Psoas muscle (tissue), 8 donors: ENCODE results near the gene PALMD. TPM values are rescaled to one million over a fixed set of nuclear protein-coding genes. Genes with fewer than 3 reads are reported as not detected.

Experiments used
- ATAC-seq, 4 donors: fragments of 200-7000 bp; cut with Tn5 transposase; one replicate each; pipeline ENCODE4 v1.9.1; 2020; ENCODE audit warnings: moderate library complexity in 3 of 4, mild to moderate bottlenecking in 2 of 4
- DNase-seq, 2 donors: peaks; one replicate each; pipeline ENCODE4 v3.0.0-alpha.2; 2020
- H3K27ac ChIP-seq: fragments of 200-600 bp; one replicate; pipeline ENCODE4 v1.8.0; 2022
- H3K27me3 ChIP-seq, 3 donors: fragments of 200-600 bp in 1 of 3; one replicate each; pipeline versions ENCODE4 v1.6.1 to v1.8.0; 2013 to 2022; ENCODE audit warnings: low read length in 2 of 3, mild to moderate bottlenecking in 2 of 3, moderate library complexity in 1 of 3; ENCODE audit not compliant: insufficient read depth in 3 of 3
- H3K36me3 ChIP-seq, 2 donors: fragments of 200-600 bp in 1 of 2; one replicate each; pipeline versions ENCODE4 v1.6.1 to v1.8.0; 2013 to 2022; ENCODE audit warnings: low read depth in 1 of 2, mild to moderate bottlenecking in 1 of 2, moderate library complexity in 1 of 2; ENCODE audit not compliant: insufficient read depth in 1 of 2
- H3K4me1 ChIP-seq: fragments of 200-600 bp; one replicate; pipeline ENCODE4 v1.8.0; 2022
- H3K4me3 ChIP-seq: fragments of 200-600 bp; one replicate; pipeline ENCODE4 v1.8.0; 2022; ENCODE audit warnings: mild to moderate bottlenecking
- H3K9me3 ChIP-seq: fragments of 200-600 bp; one replicate; pipeline ENCODE4 v1.8.0; 2022
- CTCF ChIP-seq: fragments of 200-600 bp; IDR thresholded peaks from one replicate; pipeline ENCODE4 v1.8.0; 2022; ENCODE audit warnings: antibody characterized with exemption
- WGBS, 3 donors: extraction: QIAGEN DNeasy Blood & Tissue Kit; methylation state at CpG; one replicate each; pipeline versions ENCODE4 v1.1.6 to v1.1.7; 2013; 5-methylcytosine and 5-hydroxymethylcytosine counted together
- intact Hi-C, 2 donors: fragments of 100-400 bp; cut with DNase I; formaldehyde crosslinking; loops; one replicate each; pipeline versions ENCODE4 v1.11.0 to v1.14.2; 2022
- polyA plus RNA-seq, 3 donors: library from polyadenylated mRNA; stranded (reverse); fragments of 200-250 nt; gene quantifications; one replicate each; pipeline ENCODE4 v1.2.3, GENCODE V29; 2013
- total RNA-seq, 4 donors: library from RNA; stranded (reverse); fragmentation: NEBNext Ultra II Directional in 2 of 4; extraction: Animal tissue kit (Norgen Biotek cat#: 25700) in 2 of 4; gene quantifications; one replicate each; pipeline versions ENCODE4 v1.2.1 to v1.2.4, GENCODE V29; 2021 to 2023
- donor health status: healthy with polysubstance abuse.
- donor health status: DM: no; HTN: no; CAD: no; lungs with moderate emphysema.
- donor health status: Bipolar disorder and iron deficiency.
- donor health status: healthy.
- donor health status: DM: yes; HTN: yes; CAD: no.
- donor health status: DM: no; HTN: no; CAD: no.
- donor health status: DM: no; HTN: no; CAD: no.
- donor health status: DM: yes; HTN: yes; CAD: no.

PALMD gene
- total and polyA plus RNA-seq, 7 donors: 46.2 to 219 (median 101) TPM

DNA sequence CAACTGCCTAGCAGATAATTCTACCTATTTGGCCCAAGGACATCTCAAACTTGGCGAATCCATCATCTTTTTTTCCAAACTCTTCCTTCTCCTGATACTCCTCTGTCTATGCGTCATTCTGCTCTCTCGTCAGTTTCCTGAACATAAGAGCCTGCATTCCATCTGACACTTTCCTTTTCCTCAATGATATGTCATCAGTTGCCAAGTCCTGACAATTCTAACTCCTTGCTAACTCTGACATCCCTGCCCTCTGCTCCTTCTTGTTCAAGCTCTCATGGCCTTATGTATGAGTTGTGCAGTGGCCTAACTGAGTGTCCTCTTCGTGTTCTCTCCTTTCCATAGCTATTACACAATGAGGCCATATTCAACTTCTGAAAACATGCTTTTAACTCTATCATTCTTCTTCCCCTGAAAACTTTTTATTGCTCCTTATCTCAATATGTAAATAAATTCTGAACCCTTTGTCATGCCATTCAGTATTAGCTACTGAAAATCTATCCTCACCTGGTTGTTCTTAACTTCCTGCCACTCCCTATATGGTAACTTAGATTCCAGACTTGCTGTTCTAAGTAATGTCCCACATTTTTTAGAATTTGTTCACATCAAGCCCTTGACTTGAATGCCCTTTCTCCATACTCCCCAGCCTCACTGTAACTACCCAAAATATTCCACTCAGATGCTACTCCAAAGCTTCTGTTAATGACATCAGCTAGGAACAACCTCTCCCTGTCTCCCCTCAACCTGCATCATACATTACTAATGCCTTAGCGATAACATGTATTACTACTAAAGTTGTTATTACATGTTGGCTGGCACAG is 11.5 kb downstream of the PALMD start:
- H3K4me3 ChIP-seq: peak overlapping the region; percentile 72
- 30 to 49% (median 38%) methylated on average over 5 of the region's 5 CpGs for WGBS, 3 donors
- no peaks in the 10 kb centered on the region for H3K9me3 ChIP-seq
- ATAC-seq (peak; percentile 43 to 58 (median 55)), DNase-seq (no peak)
- H3K36me3 ChIP-seq: peaks cover 0 to 1% of the 10 kb centered on the region in 2 donors
- no peaks in the 10 kb centered on the region for H3K27me3 ChIP-seq
- H3K4me1 ChIP-seq: peaks cover 92% of the 10 kb centered on the region
- no peak for TF ChIP-seq CTCF
- H3K27ac ChIP-seq: peak overlapping the region; percentile 92
- intact Hi-C loops: no loop called here

DNA sequence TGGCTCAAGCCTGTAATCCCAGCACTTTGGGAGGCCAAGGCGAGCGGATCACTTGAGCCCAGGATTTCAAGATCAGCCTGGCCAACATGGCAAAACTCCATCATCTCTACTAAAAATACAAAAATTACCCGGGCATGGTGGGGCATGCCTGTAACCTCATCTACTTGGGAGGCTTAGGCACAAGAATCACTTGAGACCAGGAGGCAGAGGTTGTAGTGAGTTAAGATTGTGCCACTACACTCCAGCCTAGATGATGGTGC is 12.0 kb downstream of the PALMD start:
- peak in 1 of 2 donors; percentile 56 for DNase-seq
- Histone ChIP-seq H3K4me3 (peak overlapping the region; percentile 72), H3K27ac (peak overlapping the region; percentile 92), H3K36me3 (peaks cover 0 to 7% of the 10 kb centered on the region in 2 donors), H3K4me1 (peaks cover 92% of the 10 kb centered on the region), H3K9me3 (no peaks in the 10 kb centered on the region), H3K27me3 (no peaks in the 10 kb centered on the region)
- intact Hi-C loops: no loop called here
- WGBS, 3 donors: 23 to 35% (median 30%) methylated on average over 3 of the region's 3 CpGs
- no peak for TF ChIP-seq CTCF
- ATAC-seq: peak; percentile 20 to 65 (median 28)

GRCh38 chr1:99659755-99660210 is 13.9 kb downstream of the PALMD start:
- Histone ChIP-seq H3K4me3 (peak overlapping the region; percentile 27), H3K9me3 (no peaks in the 10 kb centered on the region), H3K27me3 (no peaks in the 10 kb centered on the region), H3K27ac (peak overlapping the region; percentile 92), H3K4me1 (peaks cover 94% of the 10 kb centered on the region), H3K36me3 (peaks cover 0 to 25% of the 10 kb centered on the region in 2 donors)
- TF ChIP-seq CTCF: no peak
- ATAC-seq (peak; percentile 60 to 72 (median 67)), DNase-seq (no peak)
- intact Hi-C loops: loop anchor here in 1 of 2 donors (10.0 kb wide), 1 partner anchor 195 kb away; the partner anchor contains the start of gene AGL
- 8 to 16% (median 16%) methylated on average over 2 of the region's 2 CpGs for WGBS, 3 donors

DNA sequence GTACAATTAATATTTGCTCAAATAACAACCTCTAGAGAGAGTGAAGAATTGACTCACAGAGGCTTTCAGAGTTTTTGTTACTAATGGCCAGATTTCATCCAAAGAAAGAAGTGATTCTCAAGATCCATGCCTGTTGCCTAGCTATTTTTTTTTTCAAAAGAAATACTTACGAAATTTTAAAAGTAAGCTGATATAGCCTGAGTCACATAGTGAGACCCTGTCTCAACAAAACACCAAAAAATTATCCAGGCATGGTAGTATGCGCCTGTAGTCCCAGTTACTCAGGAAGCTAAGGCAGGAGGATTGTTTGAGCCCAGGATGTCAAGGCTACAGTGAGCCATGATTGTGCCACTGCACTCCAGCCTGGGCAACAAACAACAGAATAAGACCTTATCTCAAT is 14.6 kb downstream of the PALMD start:
- DNase-seq (no peak), ATAC-seq (no peak)
- no peaks in the 10 kb centered on the region for H3K27me3 ChIP-seq
- no peak for TF ChIP-seq CTCF
- peaks cover 94% of the 10 kb centered on the region for H3K4me1 ChIP-seq
- intact Hi-C loops: loop anchor here in 1 of 2 donors (10.0 kb wide), 1 partner anchor 194 kb away; the partner anchor contains the start of gene AGL
- H3K9me3 ChIP-seq: no peaks in the 10 kb centered on the region
- peak overlapping the region; percentile 92 for H3K27ac ChIP-seq
- H3K4me3 ChIP-seq: peak overlapping the region; percentile 27
- peaks cover 0 to 32% of the 10 kb centered on the region in 2 donors for H3K36me3 ChIP-seq
- 74 to 81% (median 78%) methylated on average over 2 of the region's 2 CpGs for WGBS, 3 donors
